Renal cortical epithelial cell (primary cell): ENCODE results near the gene AMFR. TPM values are rescaled to one million over a fixed set of nuclear protein-coding genes. Genes with fewer than 3 reads are reported as not detected.

Source experiments
- total RNA-seq: library from RNA; depleted of rRNA; stranded (reverse); fragments of >200 nt; gene quantifications from 2 replicates; pipeline ENCODE4 v1.2.3, GENCODE V29; 2014

AMFR gene
- total RNA-seq, 1 donor from 2014 or later = 415 TPM

Other genes starting within 250 kb of the AMFR start
- 8.3 TPM in 1 of 2 replicates, not detected in the other for gene GNAO1, start 234.1 kb downstream of the AMFR start, total RNA-seq
- gene NUDT21, start 25.8 kb upstream of the AMFR start, total RNA-seq = 82.8 and 111 TPM in 2 replicates
- 83.5 and 140 TPM in 2 replicates for gene OGFOD1, start 26.0 kb upstream of the AMFR start, total RNA-seq
- 59.7 and 82.1 TPM in 2 replicates for gene BBS2, start 94.5 kb upstream of the AMFR start, total RNA-seq
- gene MT4, start 139.5 kb upstream of the AMFR start, total RNA-seq = not detected in 2 replicates
- not detected in 2 replicates for gene MT3, start 164.0 kb upstream of the AMFR start, total RNA-seq
- 146 and 252 TPM in 2 replicates for gene MT2A, start 183.0 kb upstream of the AMFR start, total RNA-seq
- gene MT1E, start 200.2 kb upstream of the AMFR start, total RNA-seq = 193 and 893 TPM in 2 replicates
- gene MT1M, start 207.1 kb upstream of the AMFR start, total RNA-seq = 2.8 and 38.0 TPM in 2 replicates
- gene MT1A, start 213.1 kb upstream of the AMFR start, total RNA-seq = 0.89 and 4.3 TPM in 2 replicates
- not detected in 2 replicates for gene MT1B, start 226.3 kb upstream of the AMFR start, total RNA-seq
- gene MT1F, start 232.4 kb upstream of the AMFR start, total RNA-seq = 11.0 and 11.1 TPM in 2 replicates
- 7.8 and 10.5 TPM in 2 replicates for gene MT1G, start 242.5 kb upstream of the AMFR start, total RNA-seq
- gene MT1H, start 244.3 kb upstream of the AMFR start, total RNA-seq = 1.4 and 8.9 TPM in 2 replicates